Brain microvascular endothelial cell (primary cell): ENCODE results near the gene ETF1.

Source experiments
- DNase-seq: peaks from one replicate; pipeline ENCODE4 v3.0.0-alpha.2; 2020
- H3K27ac ChIP-seq: fragments of 250-450 bp; sonication (Bioruptor Pico); 2 replicates; pipeline ENCODE4 v1.5.1; 2020; ENCODE audit warnings: mild to moderate bottlenecking, moderate library complexity
- H3K27me3 ChIP-seq: fragments of 250-450 bp; sonication (Bioruptor Pico); replicated peaks from 2 replicates; pipeline ENCODE4 v1.5.1; 2020; ENCODE audit warnings: mild to moderate bottlenecking
- H3K36me3 ChIP-seq: fragments of 250-450 bp; sonication (Bioruptor Pico); replicated peaks from 2 replicates; pipeline ENCODE4 v1.5.1; 2020; ENCODE audit warnings: mild to moderate bottlenecking
- H3K4me3 ChIP-seq: 2 replicates; pipeline ENCODE4 v1.5.1; 2011; ENCODE audit warnings: low read depth, mild to moderate bottlenecking, control low read depth, low read length, moderate library complexity
- in situ Hi-C: cut with HindIII; loops from 2 replicates; pipeline ENCODE4 v1.10.0; 2017; ENCODE audit warnings: low sequenced_read_pairs, low pct_ligation_motif_present
- TF ChIP-seq, protein P1 (sequence below): IDR thresholded peaks from 2 replicates; pipeline ENCODE4 v1.5.1; 2011; ENCODE audit warnings: low read depth, mild to moderate bottlenecking, moderate library complexity, low read length, control low read depth, inconsistent platforms; ENCODE audit errors: missing control alignments

The ETF1 gene

DNA sequence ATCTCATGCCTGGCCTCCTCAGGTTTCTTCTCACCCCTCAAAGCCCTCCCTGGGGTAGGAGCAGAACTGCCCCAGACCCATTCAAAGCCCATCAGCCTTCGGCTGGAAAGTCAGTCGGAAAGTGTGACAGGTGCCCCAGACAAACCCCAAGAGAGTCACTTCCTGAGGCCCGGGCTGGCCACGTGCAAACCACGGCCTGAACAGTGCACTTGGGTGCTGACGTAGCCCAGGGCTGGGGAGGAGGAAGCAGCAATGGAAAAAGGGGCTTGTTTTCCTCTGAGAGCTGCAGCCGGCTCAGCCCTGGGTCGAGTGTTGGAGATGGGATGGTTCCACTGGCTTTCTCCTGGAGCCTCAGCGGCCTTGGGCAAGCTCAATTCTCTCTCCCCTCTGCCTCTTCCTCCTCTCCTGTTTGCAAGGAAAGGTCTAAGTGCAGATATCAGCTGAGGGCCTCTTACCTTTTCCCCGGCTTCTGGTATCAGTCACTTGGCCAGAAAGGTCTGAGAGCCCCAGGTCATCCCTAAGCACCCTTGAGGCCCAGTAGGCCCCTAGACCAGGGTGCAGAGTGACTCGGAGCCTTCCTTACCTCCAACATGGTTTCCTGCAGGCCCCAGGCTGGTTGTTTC is 83.6 kb downstream of the ETF1 start:
- no peak for DNase-seq

DNA sequence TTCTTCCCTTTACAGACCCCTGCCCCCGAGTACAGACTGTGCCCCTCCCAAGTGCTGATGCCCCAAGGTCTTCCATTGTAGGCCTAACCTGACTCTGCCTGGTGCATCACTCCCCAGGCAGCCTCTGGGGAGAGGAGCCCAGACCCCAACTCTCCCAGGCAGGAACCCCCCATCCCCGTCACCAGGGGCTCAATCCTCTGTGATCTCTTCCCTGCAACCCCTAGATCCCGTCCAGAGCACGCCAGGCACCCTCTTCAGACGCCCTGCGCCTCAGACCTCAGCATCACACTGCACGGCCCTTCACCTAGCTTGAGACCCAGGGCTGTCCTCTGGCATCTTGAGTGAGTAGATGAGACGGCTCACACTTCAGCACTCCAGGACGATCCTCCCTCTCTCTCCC is 84.2 kb downstream of the ETF1 start:
- no peak overlapping the region for H3K27ac ChIP-seq
- DNase-seq, result no peak
- in situ Hi-C loops, result no loop called here
- H3K4me3 ChIP-seq, result no peak overlapping the region
- H3K27me3 ChIP-seq, result no peaks in the 10 kb centered on the region
- no peaks in the 10 kb centered on the region for H3K36me3 ChIP-seq
- TF ChIP-seq, protein P1, sequence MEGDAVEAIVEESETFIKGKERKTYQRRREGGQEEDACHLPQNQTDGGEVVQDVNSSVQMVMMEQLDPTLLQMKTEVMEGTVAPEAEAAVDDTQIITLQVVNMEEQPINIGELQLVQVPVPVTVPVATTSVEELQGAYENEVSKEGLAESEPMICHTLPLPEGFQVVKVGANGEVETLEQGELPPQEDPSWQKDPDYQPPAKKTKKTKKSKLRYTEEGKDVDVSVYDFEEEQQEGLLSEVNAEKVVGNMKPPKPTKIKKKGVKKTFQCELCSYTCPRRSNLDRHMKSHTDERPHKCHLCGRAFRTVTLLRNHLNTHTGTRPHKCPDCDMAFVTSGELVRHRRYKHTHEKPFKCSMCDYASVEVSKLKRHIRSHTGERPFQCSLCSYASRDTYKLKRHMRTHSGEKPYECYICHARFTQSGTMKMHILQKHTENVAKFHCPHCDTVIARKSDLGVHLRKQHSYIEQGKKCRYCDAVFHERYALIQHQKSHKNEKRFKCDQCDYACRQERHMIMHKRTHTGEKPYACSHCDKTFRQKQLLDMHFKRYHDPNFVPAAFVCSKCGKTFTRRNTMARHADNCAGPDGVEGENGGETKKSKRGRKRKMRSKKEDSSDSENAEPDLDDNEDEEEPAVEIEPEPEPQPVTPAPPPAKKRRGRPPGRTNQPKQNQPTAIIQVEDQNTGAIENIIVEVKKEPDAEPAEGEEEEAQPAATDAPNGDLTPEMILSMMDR, result no peak

More for the DNA sequence above, 83.6 kb downstream of the ETF1 start:
- Histone ChIP-seq H3K27ac (no peak overlapping the region), H3K4me3 (no peak overlapping the region), H3K27me3 (no peaks in the 10 kb centered on the region), H3K36me3 (no peaks in the 10 kb centered on the region)
- TF ChIP-seq, protein P1, result no peak
- in situ Hi-C loops, result no loop called here

DNA sequence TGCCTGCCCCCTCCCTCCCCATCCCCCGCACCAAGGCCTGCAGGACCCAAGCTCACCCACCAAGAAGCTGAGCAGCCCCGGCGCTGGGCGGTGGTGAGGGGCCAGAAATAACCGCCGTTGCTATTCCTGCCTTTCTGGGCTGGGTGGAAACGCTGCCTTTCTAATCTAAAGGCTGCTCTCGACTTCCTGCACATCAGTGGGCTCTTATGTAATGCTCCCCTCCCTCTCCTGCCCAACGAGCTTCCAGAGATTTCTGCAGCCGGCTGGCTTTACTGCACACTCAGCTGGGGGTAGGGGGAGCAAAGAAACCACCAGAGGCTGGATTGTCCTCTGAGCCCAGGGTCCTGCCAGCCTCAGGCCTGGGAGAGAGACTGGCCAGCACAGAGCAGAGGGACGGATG is 84.7 kb downstream of the ETF1 start:
- no peaks in the 10 kb centered on the region for H3K27me3 ChIP-seq
- H3K27ac ChIP-seq, result no peak overlapping the region
- H3K36me3 ChIP-seq, result no peaks in the 10 kb centered on the region
- DNase-seq, result no peak
- no peak overlapping the region for H3K4me3 ChIP-seq
- TF ChIP-seq, protein P1, result no peak
- in situ Hi-C loops, result no loop called here

DNA sequence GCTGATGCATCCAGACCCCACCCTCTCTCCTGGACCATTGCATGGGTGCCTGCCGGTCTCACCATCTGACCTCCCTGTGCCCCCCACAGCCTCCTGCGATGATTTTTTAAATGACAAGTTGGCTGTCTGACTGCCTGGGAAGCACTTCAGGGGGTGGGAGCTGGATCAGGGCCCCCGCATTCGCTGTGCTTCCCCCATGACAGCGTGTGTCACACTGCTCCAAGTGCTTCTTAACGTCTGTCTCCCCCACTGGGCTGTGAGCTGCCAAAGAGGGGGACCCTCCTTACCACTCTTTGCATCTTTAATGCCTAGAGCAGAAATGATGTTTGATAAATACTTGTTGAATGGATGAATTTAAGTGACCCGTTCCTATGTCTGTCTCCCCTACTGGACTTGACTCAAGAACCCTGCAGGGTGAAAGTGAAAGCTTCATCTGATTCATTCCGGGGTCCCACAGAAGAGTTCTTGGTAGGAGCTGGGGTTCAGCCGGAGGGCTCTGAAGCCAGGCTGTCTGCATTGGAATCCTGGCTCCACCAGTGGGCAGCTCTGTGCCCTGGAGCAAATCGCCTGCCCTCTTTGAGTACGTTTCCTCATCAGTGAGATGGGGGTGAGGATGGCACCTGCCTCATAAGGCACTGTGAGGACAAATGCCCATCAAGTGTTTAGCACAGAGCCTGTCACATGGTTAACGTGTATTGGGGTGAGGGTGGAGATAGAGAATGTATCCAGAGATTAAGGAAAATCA is 85.3 kb downstream of the ETF1 start:
- Histone ChIP-seq H3K27ac (no peak overlapping the region), H3K27me3 (no peaks in the 10 kb centered on the region), H3K36me3 (no peaks in the 10 kb centered on the region), H3K4me3 (no peak overlapping the region)
- in situ Hi-C loops, result no loop called here
- no peak for DNase-seq
- TF ChIP-seq, protein P1, result peak; percentile 23
